Measurements from ENCODE around the gene NCOR1. TPM values are rescaled to one million over a fixed set of nuclear protein-coding genes. Genes with fewer than 3 reads are reported as not detected.
A peak's percentile ranks its signal among the peaks of the same experiment; 100 is the strongest.

NCOR1 gene
- total RNA-seq, result 129 and 136 TPM in 2 replicates
- long read RNA-seq, transcript NCOR1-206 (15 exons, 1,883 nt), result minor isoform, 25 of 374 reads
- long read RNA-seq, transcript NCOR1-221 (16 exons, 1,877 nt), result major isoform, 29 of 374 reads
- long read RNA-seq, partial matches to known transcripts, result 219 of 374 reads
- long read RNA-seq, other reads (novel, unspliced or antisense), result 94 of 374 reads

- H3K36me3 Mint-ChIP-seq (ENCODE audit: low read depth), result no peaks in the 10 kb centered on the region
- peak; percentile 86 for DNase-seq (ENCODE audit: low read depth, low spot score)
- TF ChIP-seq CTCF (conservative IDR thresholded peaks at IDR 0.05), result peak; percentile 44
- H3K4me1 Mint-ChIP-seq, result peaks cover 38% of the 10 kb centered on the region
- H3K4me3 Mint-ChIP-seq, result peak within 1 kb of the TSS; percentile 95
- H3K27ac Mint-ChIP-seq (ENCODE audit: unreplicated experiment), result peak within 1 kb of the TSS; percentile 83
- no peaks in the 10 kb centered on the region for H3K27me3 Mint-ChIP-seq (ENCODE audit: low read depth)
- no peaks in the 10 kb centered on the region for H3K9me3 Mint-ChIP-seq
These were observed at the start of gene NCOR1 for GRCh38 chr17:16215273-16215964. Gene NCOR1 (minus strand): TSS chr17:16215534. CDS start chr17:16194569, 20,965 bp downstream.

DNA sequence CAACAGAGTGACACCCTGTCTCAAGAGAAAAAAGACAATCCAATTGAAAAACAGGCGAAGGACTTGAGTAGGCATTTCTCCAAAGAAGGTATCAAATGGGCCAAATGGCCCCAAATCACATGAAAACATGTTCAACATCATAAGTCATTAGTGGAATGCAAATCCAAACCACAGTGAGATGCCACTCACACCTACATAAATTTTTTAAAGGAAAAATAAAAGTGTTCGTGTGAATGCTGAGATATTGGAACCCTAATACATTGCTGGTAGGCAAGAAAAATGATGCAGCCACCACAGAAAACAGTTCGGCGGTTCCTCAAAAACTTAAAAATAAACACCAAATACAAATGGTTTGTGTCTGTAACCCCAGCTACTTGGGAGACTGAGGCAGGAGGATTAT is 46.9 kb upstream of the NCOR1 start:
- no peaks in the 10 kb centered on the region for H3K9me3 Mint-ChIP-seq
- no peaks in the 10 kb centered on the region for H3K36me3 Mint-ChIP-seq (ENCODE audit: low read depth)
- no peaks in the 10 kb centered on the region for H3K27me3 Mint-ChIP-seq (ENCODE audit: low read depth)
- H3K4me3 Mint-ChIP-seq, result no peak overlapping the region
- TF ChIP-seq CTCF (conservative IDR thresholded peaks at IDR 0.05), result no peak
- H3K27ac Mint-ChIP-seq (ENCODE audit: unreplicated experiment), result no peak overlapping the region
- no peak for DNase-seq (ENCODE audit: low read depth, low spot score)
- no peaks in the 10 kb centered on the region for H3K4me1 Mint-ChIP-seq

- Mint-ChIP-seq H3K36me3 (ENCODE audit: low read depth) (no peaks in the 10 kb centered on the region), H3K27ac (ENCODE audit: unreplicated experiment) (peak overlapping the region; percentile 50), H3K4me1 (peaks cover under 1% of the 10 kb centered on the region), H3K9me3 (no peaks in the 10 kb centered on the region), H3K27me3 (ENCODE audit: low read depth) (no peaks in the 10 kb centered on the region), H3K4me3 (no peak overlapping the region)
- no peak for DNase-seq (ENCODE audit: low read depth, low spot score)
- TF ChIP-seq CTCF (conservative IDR thresholded peaks at IDR 0.05), result no peak
These were observed 45.7 kb upstream of the NCOR1 start for GRCh38 chr17:16261049-16261448.

GRCh38 chr17:16259926-16260325 is 44.6 kb upstream of the NCOR1 start:
- H3K9me3 Mint-ChIP-seq, result no peaks in the 10 kb centered on the region
- H3K27ac Mint-ChIP-seq (ENCODE audit: unreplicated experiment), result no peak overlapping the region
- H3K27me3 Mint-ChIP-seq (ENCODE audit: low read depth), result no peaks in the 10 kb centered on the region
- H3K4me1 Mint-ChIP-seq, result peaks cover 12% of the 10 kb centered on the region
- DNase-seq (ENCODE audit: low read depth, low spot score), result no peak
- no peak for TF ChIP-seq CTCF (conservative IDR thresholded peaks at IDR 0.05)
- H3K4me3 Mint-ChIP-seq, result no peak overlapping the region
- no peaks in the 10 kb centered on the region for H3K36me3 Mint-ChIP-seq (ENCODE audit: low read depth)

GRCh38 chr17:16258901-16259300 is 43.6 kb upstream of the NCOR1 start:
- no peak overlapping the region for H3K27ac Mint-ChIP-seq (ENCODE audit: unreplicated experiment)
- no peaks in the 10 kb centered on the region for H3K27me3 Mint-ChIP-seq (ENCODE audit: low read depth)
- TF ChIP-seq CTCF (conservative IDR thresholded peaks at IDR 0.05), result no peak
- DNase-seq (ENCODE audit: low read depth, low spot score), result no peak
- H3K4me1 Mint-ChIP-seq, result peaks cover 14% of the 10 kb centered on the region
- no peaks in the 10 kb centered on the region for H3K9me3 Mint-ChIP-seq
- H3K4me3 Mint-ChIP-seq, result no peak overlapping the region
- no peaks in the 10 kb centered on the region for H3K36me3 Mint-ChIP-seq (ENCODE audit: low read depth)

All from neural crest cell (in vitro differentiated cells).